Measurements from ENCODE around the gene BCLAF1. TPM values are rescaled to one million over a fixed set of nuclear protein-coding genes. Genes with fewer than 3 reads are reported as not detected.
"Not testable (repeated sequence)": the region's sequence is repeated elsewhere in the genome, so short reads cannot be mapped to it uniquely, and the experiment has no call there.

BCLAF1 gene
- total RNA-seq, 2 donors from 2014 or later, result 88.9 to 98.7 TPM

- DNase-seq (ENCODE audit: low spot score), result no peak
- intact Hi-C loops (cut with DNase I), result no loop called here
Measured at GRCh38 chr6:136252441-136252840, 37.2 kb downstream of the BCLAF1 start.

- intact Hi-C loops (cut with DNase I), result no loop called here
- DNase-seq (ENCODE audit: low spot score), result no peak
Measured at GRCh38 chr6:136251394-136251793, 38.3 kb downstream of the BCLAF1 start.

GRCh38 chr6:136250686-136251008 is 39.0 kb downstream of the BCLAF1 start:
- no peak for DNase-seq (ENCODE audit: low spot score)
- intact Hi-C loops (cut with DNase I), result no loop called here

GRCh38 chr6:136249811-136250685 is 39.6 kb downstream of the BCLAF1 start, which contains the start of gene MTFR2:
Gene MTFR2, minus strand, starts transcription at chr6:136250311. Its CDS starts 1,212 bp downstream, at chr6:136249099.
- intact Hi-C loops (cut with DNase I), result no loop called here
- DNase-seq (ENCODE audit: low spot score), result peak; percentile 97

- intact Hi-C loops (cut with DNase I), result no loop called here
- DNase-seq (ENCODE audit: low spot score), result no peak
Measured at GRCh38 chr6:136249336-136249735, 40.3 kb downstream of the BCLAF1 start.

- intact Hi-C loops (cut with DNase I), result no loop called here
- no peak for DNase-seq (ENCODE audit: low spot score)
Measured at GRCh38 chr6:136244061-136244616, 45.5 kb downstream of the BCLAF1 start.

- DNase-seq (ENCODE audit: low spot score), result no peak
- intact Hi-C loops (cut with DNase I), result no loop called here
Measured at GRCh38 chr6:136236466-136237293, 53.0 kb downstream of the BCLAF1 start.

GRCh38 chr6:136235233-136235564 is 54.4 kb downstream of the BCLAF1 start:
- DNase-seq (ENCODE audit: low spot score), result no peak
- intact Hi-C loops (cut with DNase I), result no loop called here

- DNase-seq (ENCODE audit: low spot score), result no peak
- intact Hi-C loops (cut with DNase I), result no loop called here
Measured at GRCh38 chr6:136232701-136233100, 56.9 kb downstream of the BCLAF1 start.

- intact Hi-C loops (cut with DNase I), result no loop called here
- DNase-seq (ENCODE audit: low spot score), result no peak
Measured at GRCh38 chr6:136230219-136230853, 59.3 kb downstream of the BCLAF1 start.

GRCh38 chr6:136228814-136229213 is 60.8 kb downstream of the BCLAF1 start:
- intact Hi-C loops (cut with DNase I), result loop anchor here (5.0 to 10.0 kb wide), 2 partner anchors 692 to 694 kb away; no protein-coding TSS in a partner anchor

GRCh38 chr6:136226674-136227377 is 62.8 kb downstream of the BCLAF1 start:
- DNase-seq (ENCODE audit: low spot score), result no peak
- intact Hi-C loops (cut with DNase I), result loop anchor here (2.0 to 10.0 kb wide), 3 partner anchors 64 to 692 kb away; no protein-coding TSS in a partner anchor

More at GRCh38 chr6:136228814-136229213, 60.8 kb downstream of the BCLAF1 start:
- DNase-seq (ENCODE audit: low spot score), result no peak

- intact Hi-C loops (cut with DNase I), result loop anchor here (2.0 to 10.0 kb wide), 3 partner anchors 65 to 691 kb away; no protein-coding TSS in a partner anchor
- no peak for DNase-seq (ENCODE audit: low spot score)
Measured at GRCh38 chr6:136226027-136226673, 63.5 kb downstream of the BCLAF1 start.

GRCh38 chr6:136225496-136225895 is 64.2 kb downstream of the BCLAF1 start:
- intact Hi-C loops (cut with DNase I), result loop anchor here (5.0 to 10.0 kb wide), 2 partner anchors 688 to 691 kb away; no protein-coding TSS in a partner anchor
- no peak for DNase-seq (ENCODE audit: low spot score)

- not testable (repeated sequence) for DNase-seq (ENCODE audit: low spot score)
- intact Hi-C loops (cut with DNase I), result loop anchor here (5.0 to 10.0 kb wide), 2 partner anchors 688 to 690 kb away; no protein-coding TSS in a partner anchor
Measured at GRCh38 chr6:136224974-136225373, 64.7 kb downstream of the BCLAF1 start.

- intact Hi-C loops (cut with DNase I), result no loop called here
- no peak for DNase-seq (ENCODE audit: low spot score)
Measured at GRCh38 chr6:136216503-136217401, 72.9 kb downstream of the BCLAF1 start.

- intact Hi-C loops (cut with DNase I), result no loop called here
Measured at GRCh38 chr6:136213853-136214252, 75.8 kb downstream of the BCLAF1 start.

More at GRCh38 chr6:136213853-136214252, 75.8 kb downstream of the BCLAF1 start:
- no peak for DNase-seq (ENCODE audit: low spot score)
